ENCODE measurements around the gene MNT. TPM values are rescaled to one million over a fixed set of nuclear protein-coding genes. Genes with fewer than 3 reads are reported as not detected.

The MNT gene
- total RNA-seq, 1 experiment from 2014 or later: 38.9 TPM

GRCh38 chr17:2397247-2398171 is 3.4 kb downstream of the MNT start:
- Mint-ChIP-seq H3K27ac (peak overlapping the region; percentile 66 to 100 (median 99); a peak in 6 of 7 replicates), H3K4me1 (peaks cover 31 to 45% of the 10 kb centered on the region in 2 experiments), H3K4me3 (peak overlapping the region; percentile 91 to 96), H3K27me3 (ENCODE audit: low read depth) (peaks cover 1% of the 10 kb centered on the region), H3K9me3 (no peaks in the 10 kb centered on the region; a peak in 2 of 5 replicates), H3K36me3 (ENCODE audit: insufficient read depth in 1 of 3, low read depth in 3 of 3) (no peaks in the 10 kb centered on the region)
- Histone ChIP-seq H3K56ac (ENCODE audit: insufficient read length, low read depth, low read length) (no peak overlapping the region), H3K79me2 (ENCODE audit: insufficient read depth, low read length) (peaks cover 2% of the 10 kb centered on the region; the same call in 1 of the 2 replicates), H3K23me2 (ENCODE audit: insufficient read length, low read depth, low read length, poor library complexity, severe bottlenecking) (peaks cover 23% of the 10 kb centered on the region), H4K8ac (replicated peaks; ENCODE audit: insufficient read length, low read depth, low read length) (no peak overlapping the region), H2AK5ac (ENCODE audit: insufficient read length, low read length) (no peak overlapping the region), H3K9me3 (ENCODE audit: control insufficient read depth, low read depth, low read length) (no peaks in the 10 kb centered on the region), H3K14ac (ENCODE audit: insufficient read depth, low read length) (no peak overlapping the region; the same call in 1 of the 2 replicates), H2BK5ac (ENCODE audit: insufficient read length, low read length) (no peak overlapping the region), H3K18ac (ENCODE audit: insufficient read length, low read depth, low read length) (no peak overlapping the region), H2BK15ac (ENCODE audit: low read depth, low read length) (no peak overlapping the region), H2AFZ (ENCODE audit: low read length) (no peak overlapping the region), H2BK20ac (ENCODE audit: low read depth, low read length, poor library complexity, severe bottlenecking) (no peak overlapping the region), H3K4ac (ENCODE audit: low read depth, low read length) (no peak overlapping the region), H3K23ac (ENCODE audit: insufficient read length, low read depth, low read length) (no peak overlapping the region), H3K9ac (ENCODE audit: extremely low read depth, insufficient read length, low read length) (no peak overlapping the region), H3K79me1 (ENCODE audit: insufficient read depth, low read depth, low read length, poor library complexity, severe bottlenecking) (no peaks in the 10 kb centered on the region), H3T11ph (ENCODE audit: low read length) (no peak overlapping the region), H2BK120ac (ENCODE audit: low read depth, low read length, poor library complexity, severe bottlenecking) (no peak overlapping the region), H4K20me1 (ENCODE audit: control insufficient read depth, insufficient read depth, insufficient read length) (no peaks in the 10 kb centered on the region), H3K27ac (ENCODE audit: insufficient read length, low read depth, low read length) (no peak overlapping the region), H4K5ac (ENCODE audit: insufficient read length, low read depth, low read length) (no peak overlapping the region), H3K27me3 (ENCODE audit: insufficient read depth, low read length) (no peaks in the 10 kb centered on the region), H3K4me1 (ENCODE audit: insufficient read depth, low read length) (peaks cover 11% of the 10 kb centered on the region; the same call in 1 of the 2 replicates), H3K4me2 (ENCODE audit: insufficient read depth, insufficient read length, low read length) (peak overlapping the region; percentile 65), H2BK12ac (ENCODE audit: insufficient read length, low read depth, low read length) (no peak overlapping the region), H4K91ac (ENCODE audit: insufficient read length, low read depth, low read length) (no peak overlapping the region)
- WGBS (ENCODE audit: extremely low coverage, insufficient read length, low lambda C conversion rate): no CpG with 5 or more reads among the region's 12 CpGs
- TF ChIP-seq, protein P1, sequence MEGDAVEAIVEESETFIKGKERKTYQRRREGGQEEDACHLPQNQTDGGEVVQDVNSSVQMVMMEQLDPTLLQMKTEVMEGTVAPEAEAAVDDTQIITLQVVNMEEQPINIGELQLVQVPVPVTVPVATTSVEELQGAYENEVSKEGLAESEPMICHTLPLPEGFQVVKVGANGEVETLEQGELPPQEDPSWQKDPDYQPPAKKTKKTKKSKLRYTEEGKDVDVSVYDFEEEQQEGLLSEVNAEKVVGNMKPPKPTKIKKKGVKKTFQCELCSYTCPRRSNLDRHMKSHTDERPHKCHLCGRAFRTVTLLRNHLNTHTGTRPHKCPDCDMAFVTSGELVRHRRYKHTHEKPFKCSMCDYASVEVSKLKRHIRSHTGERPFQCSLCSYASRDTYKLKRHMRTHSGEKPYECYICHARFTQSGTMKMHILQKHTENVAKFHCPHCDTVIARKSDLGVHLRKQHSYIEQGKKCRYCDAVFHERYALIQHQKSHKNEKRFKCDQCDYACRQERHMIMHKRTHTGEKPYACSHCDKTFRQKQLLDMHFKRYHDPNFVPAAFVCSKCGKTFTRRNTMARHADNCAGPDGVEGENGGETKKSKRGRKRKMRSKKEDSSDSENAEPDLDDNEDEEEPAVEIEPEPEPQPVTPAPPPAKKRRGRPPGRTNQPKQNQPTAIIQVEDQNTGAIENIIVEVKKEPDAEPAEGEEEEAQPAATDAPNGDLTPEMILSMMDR (conservative IDR thresholded peaks at IDR 0.05): no peak
- peak; percentile 40 for DNase-seq

Data from H9 (cell line).